DND-41 (cell line): ENCODE results near the gene TP53I13.

Experiments used
- ATAC-seq: fragments of 200-7000 bp; cut with Tn5 transposase; 3 replicates; pipeline ENCODE4 v1.9.1; 2021; ENCODE audit warnings: low read depth; ENCODE audit not compliant: insufficient read depth
- DNase-seq: peaks from one replicate; pipeline ENCODE4 v3.0.0-alpha.2; 2020
- H2AFZ ChIP-seq: 2 replicates; pipeline ENCODE4 v1.6.0; 2012; ENCODE audit warnings: low read depth, low read length
- H3K27ac ChIP-seq: 2 replicates; pipeline ENCODE4 v1.5.1; 2012; ENCODE audit warnings: low read length, inconsistent platforms
- H3K27me3 ChIP-seq: fragments of 200-600 bp; sonication (generic); 2 replicates; pipeline ENCODE4 v1.6.0; 2012; ENCODE audit warnings: low read length, mild to moderate bottlenecking, inconsistent platforms; ENCODE audit not compliant: insufficient read depth, poor library complexity
- H3K36me3 ChIP-seq: 2 replicates; pipeline ENCODE4 v1.5.1; 2012; ENCODE audit warnings: low read length, inconsistent platforms; ENCODE audit not compliant: insufficient read depth
- H3K4me1 ChIP-seq: 2 replicates; pipeline ENCODE4 v1.5.1; 2012; ENCODE audit warnings: mild to moderate bottlenecking, low read length; ENCODE audit not compliant: insufficient read depth
- H3K4me2 ChIP-seq: 2 replicates; pipeline ENCODE4 v1.6.0; 2012; ENCODE audit warnings: mild to moderate bottlenecking, moderate library complexity, low read length, inconsistent platforms; ENCODE audit not compliant: insufficient read depth
- H3K4me3 ChIP-seq, 2 experiments: fragments of 200-600 bp in 1 of 2; shearing (Covaris generic) in 1 of 2; 2 replicates each; pipeline ENCODE4 v1.5.1; 2012 to 2016; ENCODE audit warnings: inconsistent platforms in 2 of 2, low read length in 2 of 2, mild to moderate bottlenecking in 2 of 2, low read depth in 1 of 2, moderate library complexity in 1 of 2
- H3K79me2 ChIP-seq: 2 replicates; pipeline ENCODE4 v1.6.0; 2012; ENCODE audit warnings: low read length, inconsistent platforms; ENCODE audit not compliant: insufficient read depth
- H3K9ac ChIP-seq: 2 replicates; pipeline ENCODE4 v1.6.0; 2012; ENCODE audit warnings: low read depth, mild to moderate bottlenecking, inconsistent platforms, low read length, moderate library complexity
- H3K9me3 ChIP-seq: 2 replicates; pipeline ENCODE4 v1.5.1; 2012; ENCODE audit warnings: low read length, moderate library complexity, mild to moderate bottlenecking, inconsistent platforms; ENCODE audit not compliant: insufficient read depth, severe bottlenecking
- H4K20me1 ChIP-seq: 2 replicates; pipeline ENCODE4 v1.6.0; 2012; ENCODE audit warnings: low read length; ENCODE audit not compliant: insufficient read depth
- EZH2 ChIP-seq: IDR thresholded peaks from 3 replicates; pipeline ENCODE4 v1.6.1; 2012; ENCODE audit warnings: borderline replicate concordance, low read depth, mild to moderate bottlenecking, moderate library complexity, low read length, inconsistent platforms; ENCODE audit not compliant: severe bottlenecking
- TF ChIP-seq, protein P1 (sequence below): IDR thresholded peaks from 2 replicates; pipeline ENCODE4 v1.5.1; 2012; ENCODE audit warnings: borderline replicate concordance, low read length, moderate library complexity, mild to moderate bottlenecking; ENCODE audit not compliant: poor library complexity, severe bottlenecking; ENCODE audit errors: extremely low read depth

Gene TP53I13

DNA sequence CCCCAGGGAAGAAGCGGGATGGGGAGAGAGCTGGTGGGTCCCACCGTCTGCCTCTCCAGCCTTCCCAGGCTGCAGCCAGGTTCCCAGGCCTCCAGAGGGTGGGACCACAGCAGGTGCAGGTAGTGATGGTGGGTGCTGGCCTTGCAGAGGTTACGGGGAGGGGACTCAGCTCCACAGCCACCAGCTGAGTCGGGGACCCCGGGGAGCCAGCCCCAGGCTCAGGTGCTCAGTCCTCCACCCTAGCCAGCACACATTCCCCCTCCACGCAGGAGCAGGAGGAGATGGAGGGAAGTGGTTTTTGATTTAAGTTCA lies 5.0 kb downstream of the TP53I13 start:
- H3K36me3 ChIP-seq, result peaks cover 68% of the 10 kb centered on the region

GRCh38 chr17:29573871-29574731 lies 5.6 kb downstream of the TP53I13 start:
- Histone ChIP-seq H2AFZ (no peak overlapping the region), H3K79me2 (peaks cover 12% of the 10 kb centered on the region), H3K27me3 (no peaks in the 10 kb centered on the region), H3K4me3 (no peak overlapping the region), H3K9me3 (no peaks in the 10 kb centered on the region), H3K4me2 (no peak overlapping the region), H3K9ac (no peak overlapping the region), H3K27ac (no peak overlapping the region), H3K36me3 (peaks cover 71% of the 10 kb centered on the region), H4K20me1 (peaks cover 59% of the 10 kb centered on the region; the same call in 1 of the 2 replicates), H3K4me1 (peaks cover 15% of the 10 kb centered on the region)
- TF ChIP-seq, protein P1, sequence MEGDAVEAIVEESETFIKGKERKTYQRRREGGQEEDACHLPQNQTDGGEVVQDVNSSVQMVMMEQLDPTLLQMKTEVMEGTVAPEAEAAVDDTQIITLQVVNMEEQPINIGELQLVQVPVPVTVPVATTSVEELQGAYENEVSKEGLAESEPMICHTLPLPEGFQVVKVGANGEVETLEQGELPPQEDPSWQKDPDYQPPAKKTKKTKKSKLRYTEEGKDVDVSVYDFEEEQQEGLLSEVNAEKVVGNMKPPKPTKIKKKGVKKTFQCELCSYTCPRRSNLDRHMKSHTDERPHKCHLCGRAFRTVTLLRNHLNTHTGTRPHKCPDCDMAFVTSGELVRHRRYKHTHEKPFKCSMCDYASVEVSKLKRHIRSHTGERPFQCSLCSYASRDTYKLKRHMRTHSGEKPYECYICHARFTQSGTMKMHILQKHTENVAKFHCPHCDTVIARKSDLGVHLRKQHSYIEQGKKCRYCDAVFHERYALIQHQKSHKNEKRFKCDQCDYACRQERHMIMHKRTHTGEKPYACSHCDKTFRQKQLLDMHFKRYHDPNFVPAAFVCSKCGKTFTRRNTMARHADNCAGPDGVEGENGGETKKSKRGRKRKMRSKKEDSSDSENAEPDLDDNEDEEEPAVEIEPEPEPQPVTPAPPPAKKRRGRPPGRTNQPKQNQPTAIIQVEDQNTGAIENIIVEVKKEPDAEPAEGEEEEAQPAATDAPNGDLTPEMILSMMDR, result no peak
- TF ChIP-seq EZH2, result no peak
- ATAC-seq (no peak), DNase-seq (no peak)

More for the DNA sequence above, 5.0 kb downstream of the TP53I13 start:
- Histone ChIP-seq H3K4me1 (peaks cover 18% of the 10 kb centered on the region), H3K27ac (no peak overlapping the region), H4K20me1 (peaks cover 54% of the 10 kb centered on the region; the same call in 1 of the 2 replicates), H3K9me3 (no peaks in the 10 kb centered on the region), H2AFZ (no peak overlapping the region), H3K4me2 (no peak overlapping the region), H3K4me3 (no peak overlapping the region), H3K79me2 (peaks cover 16% of the 10 kb centered on the region), H3K27me3 (no peaks in the 10 kb centered on the region), H3K9ac (no peak overlapping the region)
- ATAC-seq (no peak), DNase-seq (no peak)
- TF ChIP-seq, protein P1, result no peak
- TF ChIP-seq EZH2, result no peak

GRCh38 chr17:29574732-29575510 lies 6.4 kb downstream of the TP53I13 start:
- Histone ChIP-seq H4K20me1 (peaks cover 60% of the 10 kb centered on the region), H3K27ac (0 out of 2 replicates have a peak overlapping the region, but pooled peaks have one; percentile 10), H3K4me2 (no peak overlapping the region), H3K36me3 (peaks cover 79% of the 10 kb centered on the region), H2AFZ (no peak overlapping the region), H3K4me3 (no peak overlapping the region), H3K9ac (no peak overlapping the region), H3K79me2 (peaks cover 6% of the 10 kb centered on the region), H3K4me1 (peaks cover 7% of the 10 kb centered on the region), H3K9me3 (no peaks in the 10 kb centered on the region), H3K27me3 (no peaks in the 10 kb centered on the region)
- DNase-seq (no peak), ATAC-seq (no peak)
- TF ChIP-seq, protein P1, result no peak
- TF ChIP-seq EZH2, result no peak
